Measurements from ENCODE around the gene CLSTN2.

Gene CLSTN2

DNA sequence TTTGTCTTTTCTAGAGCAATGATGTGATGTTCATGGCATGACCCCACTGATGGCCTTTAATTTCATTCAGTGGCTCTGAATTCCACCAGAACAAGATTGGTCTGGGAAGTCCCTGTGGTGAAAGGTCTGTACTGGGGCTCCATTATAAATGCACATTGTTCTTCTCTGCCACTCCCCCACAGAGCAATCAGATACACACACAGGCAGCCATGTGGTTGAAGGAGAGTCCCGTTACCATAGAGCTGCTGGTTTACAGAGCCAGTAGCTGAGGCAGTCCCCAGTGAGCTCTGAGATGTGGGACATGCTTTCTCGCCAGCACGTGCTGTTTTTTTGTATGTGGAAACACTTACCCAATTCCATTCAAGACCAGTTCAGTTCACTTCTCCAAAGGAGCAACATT, 570.2 kb downstream of the CLSTN2 start:
- DNase-seq (ENCODE audit: low read depth) = no peak

DNA sequence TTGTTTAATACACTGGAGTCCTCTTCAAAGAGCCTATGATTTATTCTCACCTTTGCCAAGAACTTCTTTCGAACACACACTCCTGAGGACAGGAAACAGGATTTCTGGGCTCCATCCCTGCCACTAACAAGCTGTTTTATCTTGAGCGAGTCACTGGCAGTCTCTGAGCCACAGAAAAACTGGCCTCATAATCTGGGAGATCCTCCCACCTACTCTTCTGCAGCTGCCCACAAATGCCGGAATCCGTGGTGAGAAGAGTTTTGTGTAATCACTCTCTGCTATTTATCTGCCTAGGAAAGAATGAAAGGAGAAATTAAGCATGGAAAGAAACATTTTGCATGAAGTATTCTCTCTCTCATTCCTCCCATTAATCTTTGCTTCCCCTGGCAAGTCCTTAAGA, 570.9 kb downstream of the CLSTN2 start:
- DNase-seq (ENCODE audit: low read depth) = no peak

DNA sequence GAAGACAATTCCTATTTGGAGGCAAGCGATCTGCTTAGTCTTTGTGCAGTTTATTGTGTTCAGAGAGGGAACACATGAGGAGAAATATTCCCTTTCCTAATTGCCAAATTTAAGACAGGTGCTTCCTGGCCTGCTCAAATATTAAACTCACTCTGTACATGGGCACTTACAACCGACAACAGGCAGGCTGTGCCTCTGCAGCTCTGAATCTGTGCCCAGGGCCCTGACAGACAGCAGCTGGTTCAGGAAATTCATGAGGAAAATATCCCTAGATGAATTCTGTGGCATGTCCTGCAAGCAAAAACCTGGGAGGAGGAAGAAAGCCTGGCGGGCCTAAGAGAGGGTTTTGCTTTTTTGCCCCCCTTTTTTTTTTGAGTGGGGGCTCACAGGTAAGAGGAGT, 573.6 kb downstream of the CLSTN2 start:
- DNase-seq (ENCODE audit: low read depth) = no peak

DNA sequence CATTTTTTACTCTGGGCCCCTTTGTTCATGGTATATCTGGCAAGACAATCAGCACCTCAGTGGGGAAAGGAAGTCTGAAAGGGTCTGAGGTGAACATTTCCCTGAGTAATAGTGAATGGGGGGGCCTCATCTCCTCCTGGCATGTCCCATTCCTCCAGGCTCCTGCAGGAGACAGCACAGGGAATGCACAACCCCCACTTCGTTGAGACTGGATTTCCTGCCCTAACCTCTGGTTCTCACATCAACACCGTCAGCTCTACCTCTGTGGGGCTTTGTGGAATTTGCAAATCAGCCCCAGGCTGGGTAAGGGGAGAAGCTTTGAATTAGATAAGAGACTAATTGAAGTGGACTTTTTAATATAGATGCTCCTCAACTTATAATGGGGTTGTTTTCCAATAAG, 574.5 kb downstream of the CLSTN2 start:
- no peak for DNase-seq (ENCODE audit: low read depth)

DNA sequence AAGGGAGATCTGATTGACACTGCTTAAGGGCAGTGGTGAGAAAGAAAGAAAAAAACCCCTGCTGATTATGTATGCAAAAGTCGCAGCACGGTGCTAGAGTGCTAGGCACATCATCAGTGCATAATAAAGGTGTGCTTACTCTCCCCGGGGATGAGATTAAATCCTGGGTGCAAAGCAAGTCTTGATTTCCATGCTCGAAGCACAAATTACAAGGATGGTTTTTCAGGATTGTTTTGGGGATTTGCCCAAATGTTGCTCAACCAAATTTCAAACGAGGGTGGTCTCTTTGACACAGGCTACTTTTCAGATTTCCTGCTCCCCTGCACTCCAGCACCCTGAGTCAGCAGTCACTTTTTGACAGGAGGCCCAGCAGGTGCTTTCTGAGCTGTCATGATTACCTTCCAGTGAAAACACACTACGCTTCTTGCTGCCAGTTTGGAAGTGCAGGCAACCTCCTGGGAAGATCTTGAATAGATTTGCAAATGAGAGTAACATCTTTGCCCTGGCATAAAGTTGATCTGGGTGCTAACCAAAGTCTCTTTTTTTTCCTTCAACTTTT, 575.4 kb downstream of the CLSTN2 start:
- no peak for DNase-seq (ENCODE audit: low read depth)

DNA sequence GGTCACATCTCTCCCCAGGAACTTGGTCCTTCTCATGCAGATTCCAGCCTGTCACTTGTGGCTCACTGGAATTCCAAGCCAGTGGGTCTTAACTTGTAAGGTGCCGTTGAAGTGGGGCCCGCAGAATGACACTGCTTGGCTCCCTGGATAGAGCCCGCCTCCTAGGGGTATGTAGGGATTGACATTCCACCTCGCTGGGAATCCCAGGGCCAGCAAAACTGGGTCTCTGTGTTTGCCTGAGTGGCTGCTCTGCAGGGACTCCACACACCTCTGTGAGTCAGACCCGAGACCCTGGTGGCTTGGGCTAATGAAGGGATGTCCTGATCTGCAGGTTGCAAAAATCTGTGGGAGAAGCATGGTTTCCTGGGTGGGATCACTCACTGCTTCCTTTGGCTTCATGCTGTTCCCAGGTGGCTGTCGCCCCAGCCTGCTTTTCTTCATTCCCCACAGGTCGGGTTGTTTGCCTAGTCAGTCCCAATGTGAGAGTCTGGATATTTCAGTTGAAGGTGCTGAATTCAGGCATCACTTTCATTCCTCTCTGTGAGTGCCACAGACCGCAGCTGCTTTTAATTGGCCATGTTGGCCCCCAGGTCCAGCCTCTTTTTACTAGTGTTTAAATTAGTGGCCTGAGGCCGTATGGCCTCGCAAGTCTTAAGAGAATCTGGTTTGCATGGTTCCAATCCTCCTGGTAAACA, 586.9 kb downstream of the CLSTN2 start:
- no peak for DNase-seq (ENCODE audit: low read depth)

DNA sequence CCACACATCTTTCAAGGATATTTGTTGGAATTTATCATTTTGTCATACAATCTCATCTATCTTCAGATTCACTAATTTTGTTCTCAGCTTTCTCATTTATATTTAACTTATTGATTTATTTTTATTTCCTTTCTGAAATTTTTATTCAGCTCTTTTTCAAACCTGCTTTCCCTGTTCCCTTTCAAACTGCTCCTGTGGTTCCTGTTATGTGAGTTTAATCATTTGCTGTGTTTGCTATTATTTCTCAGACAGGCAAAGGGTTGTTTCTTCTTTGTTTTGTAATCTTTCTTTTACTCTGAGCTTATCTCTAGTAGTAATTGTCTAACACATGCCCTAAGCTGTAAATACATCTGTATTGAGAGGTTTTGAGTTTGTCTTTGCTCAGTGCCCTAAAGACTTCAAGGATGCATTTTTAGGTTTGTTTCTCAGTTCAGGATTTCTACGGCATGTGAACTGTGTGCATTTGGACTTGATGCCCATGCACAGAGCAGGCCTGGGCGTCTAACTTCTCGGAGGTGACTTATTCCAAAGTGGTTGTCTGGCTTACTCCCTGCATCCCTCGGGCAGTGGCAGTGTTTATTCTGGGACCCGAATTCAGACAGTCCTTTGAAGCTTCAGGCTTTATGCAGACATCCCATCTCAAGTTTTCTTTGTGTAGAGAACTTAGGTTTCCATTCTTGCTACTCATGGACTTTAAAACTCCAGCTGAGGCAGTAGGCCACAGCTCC, 587.8 kb downstream of the CLSTN2 start:
- no peak for DNase-seq (ENCODE audit: low read depth)

DNA sequence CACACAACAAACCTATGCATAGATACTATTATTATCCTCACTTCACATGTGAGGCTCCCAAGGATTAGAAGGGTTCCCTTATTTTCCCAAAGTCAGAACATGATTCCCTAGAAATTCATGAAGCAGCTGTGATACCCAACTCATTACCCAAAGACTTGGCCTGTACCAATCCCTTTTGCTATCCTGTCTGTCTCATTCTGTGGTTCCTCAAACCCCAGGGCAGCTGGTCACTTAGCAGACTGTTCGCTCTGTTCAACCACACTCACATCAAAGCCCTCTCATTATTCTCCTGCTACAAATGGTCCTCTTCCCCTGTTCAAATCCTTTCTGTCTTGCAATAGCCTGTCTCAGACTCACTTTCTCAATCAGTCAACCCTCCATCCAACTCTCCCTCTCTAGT, 588.6 kb downstream of the CLSTN2 start:
- DNase-seq (ENCODE audit: low read depth) = no peak

DNA sequence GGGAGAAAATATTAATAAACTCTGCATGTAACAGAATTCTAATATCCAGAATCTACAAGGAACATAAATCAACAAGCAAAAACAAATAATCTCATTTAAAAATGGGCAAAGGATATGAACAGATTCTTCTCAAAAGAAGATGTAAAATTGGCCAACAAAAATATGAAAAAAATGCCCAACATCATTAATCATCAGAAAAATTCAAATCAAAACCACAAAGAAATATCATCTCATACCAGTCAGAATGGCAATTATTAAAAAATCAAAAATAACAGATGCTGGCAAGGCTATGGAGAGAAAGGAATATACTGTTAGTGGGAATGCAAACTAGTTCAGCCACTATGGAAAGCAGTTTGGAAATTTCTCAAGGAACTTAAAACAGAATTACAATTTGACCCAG, 592.2 kb downstream of the CLSTN2 start:
- DNase-seq (ENCODE audit: low read depth) = no peak

DNA sequence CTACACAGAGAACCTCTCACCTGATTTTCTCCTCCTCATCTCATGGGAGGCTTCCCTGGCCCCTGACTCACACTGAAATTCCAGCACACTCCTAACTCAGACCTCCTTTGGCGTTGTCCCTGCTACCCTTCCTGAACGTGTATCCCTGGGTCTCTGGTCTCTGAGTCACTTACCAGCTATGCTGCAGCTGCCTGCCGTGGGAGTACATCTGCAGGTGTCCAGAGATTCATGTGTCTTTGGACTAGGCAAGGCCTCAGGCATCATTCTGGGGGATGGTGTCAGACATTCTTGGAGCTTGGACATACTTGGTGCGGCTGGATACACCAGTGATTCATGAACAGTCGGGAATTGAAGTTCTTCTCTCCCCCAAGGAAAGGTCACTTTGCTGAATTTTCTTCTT, 594.1 kb downstream of the CLSTN2 start:
- DNase-seq (ENCODE audit: low read depth) = no peak

DNA sequence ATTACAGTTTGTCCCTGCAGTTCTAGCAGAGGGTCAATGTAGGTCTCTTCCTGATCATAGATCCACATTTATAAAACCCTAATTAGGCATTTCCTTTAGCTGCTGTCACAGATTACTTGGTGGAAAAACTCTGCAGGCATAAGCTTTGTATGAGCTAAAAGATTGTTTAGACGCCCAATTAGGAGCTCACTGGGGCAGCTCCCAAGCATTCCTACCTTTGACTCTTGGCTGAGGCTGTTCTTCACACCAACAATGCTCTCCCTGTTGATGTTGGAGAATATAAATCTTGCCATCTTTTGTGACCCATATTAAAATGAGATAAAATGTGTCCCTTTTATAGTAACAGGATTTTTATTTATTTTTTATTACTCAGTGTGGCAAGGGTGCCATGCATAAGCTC, 594.6 kb downstream of the CLSTN2 start:
- DNase-seq (ENCODE audit: low read depth) = no peak

DNA sequence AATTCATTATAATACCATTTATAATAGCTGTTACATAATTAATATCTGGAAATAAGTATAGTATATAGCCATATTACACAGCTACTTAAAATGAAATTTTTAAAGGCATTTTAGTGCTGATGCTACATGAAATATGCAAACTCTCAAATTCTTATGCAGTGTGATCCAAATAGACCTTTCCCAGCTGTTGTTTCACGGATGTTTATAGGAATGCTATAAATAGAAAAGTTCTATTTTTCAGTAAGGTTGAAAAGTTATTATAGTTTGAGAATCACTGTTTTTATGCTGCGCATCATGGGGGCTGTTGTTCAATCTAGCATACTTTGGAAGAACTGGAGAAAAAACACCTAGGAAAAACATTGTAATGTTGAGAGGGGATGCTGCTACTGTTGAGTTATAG, 595.1 kb downstream of the CLSTN2 start:
- no peak for DNase-seq (ENCODE audit: low read depth)

DNA sequence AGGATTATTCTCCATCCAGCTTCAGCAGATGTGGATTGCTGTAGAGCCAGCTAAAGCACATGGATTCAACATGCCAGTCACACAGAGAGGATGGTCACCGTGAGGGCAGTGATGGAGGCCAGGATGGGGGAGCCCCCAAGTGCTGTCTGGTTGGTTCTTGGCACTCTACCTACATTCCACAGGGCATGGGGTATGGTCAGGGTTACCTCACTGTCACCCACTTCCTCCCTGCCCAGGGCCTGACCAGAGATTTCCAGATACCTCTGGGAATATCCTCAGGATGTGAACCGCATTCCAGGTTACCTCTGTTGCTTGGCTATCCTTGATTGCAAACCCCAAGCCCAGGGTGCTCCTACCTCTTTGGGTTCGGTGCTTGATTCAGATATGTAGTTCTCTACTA, 595.6 kb downstream of the CLSTN2 start:
- DNase-seq (ENCODE audit: low read depth) = no peak

DNA sequence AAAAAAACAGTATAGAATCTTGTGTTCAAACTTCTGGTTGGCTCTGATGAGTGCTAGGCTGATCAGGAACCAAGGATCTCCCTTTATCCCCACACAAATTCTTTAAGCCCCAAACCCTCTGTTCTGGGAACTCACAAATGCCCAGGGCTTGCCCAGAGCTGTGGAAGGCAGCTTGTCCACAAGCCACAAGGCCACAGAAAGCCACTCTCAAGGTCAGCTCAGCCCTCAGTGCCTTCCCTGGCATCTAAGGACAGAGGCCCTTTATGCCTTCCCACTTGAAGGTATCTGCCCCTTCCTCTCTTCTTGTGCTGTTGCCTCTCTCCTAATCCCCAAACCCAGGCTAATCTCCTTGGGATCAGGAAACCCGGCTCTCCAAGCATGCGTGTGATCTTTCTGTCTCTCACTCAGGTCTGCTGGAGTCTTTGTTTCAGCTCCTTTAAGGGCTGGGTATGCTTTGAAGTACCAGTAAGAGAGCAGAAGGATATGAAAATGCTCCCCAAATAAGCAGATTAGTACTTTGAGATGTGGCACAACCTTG, 597.9 kb downstream of the CLSTN2 start:
- DNase-seq (ENCODE audit: low read depth) = no peak

DNA sequence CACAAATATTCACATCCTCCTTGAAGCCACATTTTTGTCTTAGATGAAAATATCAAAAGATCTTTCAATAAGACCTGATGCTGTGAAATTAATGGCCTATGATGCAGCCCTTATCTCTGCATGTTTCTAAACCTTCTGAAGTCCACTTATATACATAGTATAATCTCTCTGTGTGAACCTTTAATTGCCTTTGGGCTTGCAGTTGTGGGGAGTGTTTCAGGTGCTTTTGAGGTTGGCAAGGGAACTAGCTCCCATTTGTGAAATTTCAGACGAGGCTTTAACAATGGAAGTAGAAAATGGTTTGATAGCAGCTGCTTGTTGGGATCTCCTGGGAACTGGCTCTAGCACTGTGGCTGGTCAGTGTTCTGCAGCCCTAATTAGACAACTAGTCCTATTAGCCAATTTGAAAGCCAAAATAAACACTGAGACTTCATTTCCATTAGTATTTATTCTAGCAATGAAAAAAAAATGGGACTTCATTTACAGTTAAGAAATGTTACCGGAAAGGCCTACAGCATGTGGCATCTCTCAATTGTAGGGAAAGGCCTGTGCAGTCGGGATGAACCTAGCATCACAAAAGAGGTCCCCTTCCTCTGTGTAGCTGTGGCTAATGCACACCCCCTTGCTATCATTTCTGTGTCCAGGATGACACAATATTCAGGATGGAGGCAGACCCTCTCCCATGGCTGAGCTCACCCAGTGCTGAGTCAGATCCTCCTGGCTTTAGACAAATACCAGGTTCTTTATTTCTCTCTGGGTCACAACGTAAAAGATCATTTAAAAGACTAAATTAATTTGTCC, 602.1 kb downstream of the CLSTN2 start:
- DNase-seq (ENCODE audit: low read depth) = no peak

DNA sequence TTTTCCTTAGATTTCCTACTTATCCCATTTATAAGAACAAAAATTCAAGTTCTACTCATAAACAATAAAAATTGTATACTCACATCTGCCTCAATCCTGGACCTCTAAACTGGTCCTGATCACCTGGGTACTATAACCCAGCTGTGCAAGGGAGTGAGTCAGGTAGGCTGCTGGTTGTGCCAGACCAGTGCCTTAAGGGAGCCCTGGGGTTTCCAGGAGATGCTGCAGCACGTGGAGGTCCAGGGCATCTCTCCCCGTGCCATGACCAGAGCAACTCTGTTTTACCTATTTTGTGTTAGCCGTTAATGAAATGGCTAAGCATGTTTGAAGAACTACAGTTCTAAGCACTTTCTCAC, 602.7 kb downstream of the CLSTN2 start:
- DNase-seq (ENCODE audit: low read depth) = no peak

DNA sequence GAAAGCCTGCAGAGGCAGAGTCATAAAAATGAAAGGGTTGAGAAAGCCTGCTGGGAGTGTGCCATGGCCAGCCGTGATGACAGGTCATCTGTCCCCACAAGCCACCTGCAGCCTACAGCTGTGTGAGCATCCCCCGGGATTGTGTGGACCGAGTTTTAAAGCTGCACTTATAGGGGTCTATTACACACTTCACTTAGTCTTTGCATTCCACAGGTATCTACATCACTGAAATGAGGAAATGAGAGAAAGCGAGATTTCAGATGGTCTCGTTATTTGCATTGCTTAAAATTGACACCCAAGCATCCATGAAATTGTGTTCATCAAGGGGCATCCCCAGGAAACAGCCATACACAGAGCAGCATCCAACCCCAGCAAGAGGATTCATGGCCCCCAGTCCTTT, 605.3 kb downstream of the CLSTN2 start:
- no peak for DNase-seq (ENCODE audit: low read depth)

DNA sequence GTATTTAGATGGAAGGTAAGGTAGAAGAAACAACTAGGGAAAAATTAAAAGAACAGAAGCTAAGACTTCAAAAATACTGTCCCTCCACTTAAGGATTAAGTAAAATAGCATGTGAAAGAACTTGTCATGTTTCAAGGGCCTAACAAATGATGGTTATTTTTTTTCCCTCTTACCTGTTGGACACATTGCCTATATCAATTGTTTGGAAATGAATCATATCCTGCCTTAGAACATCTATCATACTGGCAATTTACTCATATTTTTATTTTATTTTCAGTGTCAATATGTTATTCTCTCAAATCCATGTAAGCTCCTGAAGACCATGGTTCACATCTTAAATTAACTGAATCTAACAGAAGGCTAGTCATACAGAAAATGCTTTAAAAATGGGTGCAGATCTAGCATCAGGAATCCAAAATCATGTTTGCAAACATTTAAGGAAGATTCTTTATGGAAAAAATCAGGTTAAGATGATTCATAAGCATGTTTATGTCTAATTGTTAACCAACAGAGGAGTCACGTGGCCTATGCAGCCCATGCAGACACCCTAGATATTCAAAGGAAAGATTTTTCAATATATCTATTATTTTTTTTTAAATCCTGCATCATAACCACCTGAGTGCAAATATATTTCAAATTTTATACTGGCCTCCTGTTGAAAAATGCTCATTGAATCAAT, 607.1 kb downstream of the CLSTN2 start:
- no peak for DNase-seq (ENCODE audit: low read depth)

DNA sequence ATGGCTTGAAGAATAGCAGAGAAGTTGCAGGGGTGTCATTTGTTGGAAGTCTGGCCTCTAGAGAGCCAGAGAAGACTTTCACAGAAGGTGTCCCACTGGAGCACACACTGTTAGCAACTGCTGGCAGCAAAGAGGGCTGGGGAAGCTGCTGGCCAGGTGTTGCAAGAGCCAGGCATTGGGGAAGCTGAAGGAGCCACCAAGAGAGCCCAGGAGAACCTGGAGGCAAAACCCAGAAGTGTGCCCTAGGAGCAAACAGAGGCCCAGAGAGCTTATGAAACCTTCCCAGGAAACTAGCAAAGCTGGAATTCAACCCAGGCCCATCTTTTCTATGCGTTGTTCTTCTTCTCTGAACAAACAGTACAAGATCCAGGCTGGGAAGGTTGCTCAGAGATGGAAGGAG, 610.2 kb downstream of the CLSTN2 start:
- DNase-seq (ENCODE audit: low read depth) = no peak

DNA sequence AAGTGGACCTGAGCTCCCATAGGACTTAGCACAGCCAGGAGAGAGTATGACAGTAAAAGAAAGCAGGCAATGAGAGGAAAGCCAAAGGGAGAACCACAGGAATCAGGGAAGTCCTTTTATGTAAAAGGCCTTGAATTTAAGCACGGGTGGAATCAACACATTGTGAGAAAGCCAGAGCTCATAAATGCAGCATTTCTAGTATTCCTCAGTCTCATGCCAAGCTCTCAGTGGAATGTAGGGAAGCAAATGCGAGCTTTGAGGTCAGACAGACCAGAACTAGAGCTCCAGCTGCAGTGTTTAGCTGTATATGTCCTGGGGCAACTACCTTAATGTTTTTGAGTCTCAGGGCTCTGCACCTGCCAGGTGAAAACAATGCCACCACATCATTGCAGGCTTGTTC, 610.8 kb downstream of the CLSTN2 start:
- DNase-seq (ENCODE audit: low read depth) = no peak

DNA sequence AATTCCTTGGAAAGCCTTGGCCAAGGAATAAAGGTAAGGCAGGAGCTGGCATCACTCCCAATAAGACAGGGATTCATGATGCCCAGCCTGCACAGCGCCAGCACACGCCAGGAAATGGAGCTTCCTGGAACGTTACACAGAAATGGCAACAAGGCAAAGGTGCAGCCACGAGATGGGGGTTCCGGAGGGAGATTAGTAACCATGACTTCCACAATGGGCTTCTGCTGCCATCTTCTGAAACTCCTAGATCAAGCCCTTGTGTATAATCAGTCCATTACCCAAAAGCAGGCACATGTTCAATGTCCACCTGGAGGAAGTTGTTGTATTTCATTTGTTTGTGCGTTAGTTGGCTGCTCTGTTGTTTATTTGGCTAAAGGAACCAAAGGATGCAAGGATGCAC, 611.7 kb downstream of the CLSTN2 start:
- DNase-seq (ENCODE audit: low read depth) = no peak

DNA sequence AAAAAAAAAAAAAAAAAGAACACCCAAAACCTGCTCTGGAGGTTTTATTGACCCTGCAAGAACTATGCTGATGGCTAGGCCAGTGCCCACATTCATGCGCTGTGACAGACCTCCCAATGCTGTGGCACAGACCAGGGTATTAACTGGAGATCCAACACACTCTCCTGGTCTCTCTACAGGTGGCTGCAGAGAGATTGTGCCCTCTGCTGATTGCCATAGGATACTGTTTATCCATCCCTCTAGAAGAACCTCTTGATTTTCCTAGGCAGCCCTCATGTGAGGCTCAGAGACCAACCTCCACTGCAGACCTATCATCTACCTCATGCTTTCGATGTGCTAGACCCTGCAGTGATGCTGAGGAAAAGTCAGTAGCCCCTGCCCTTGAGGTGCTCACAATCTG, 617.4 kb downstream of the CLSTN2 start:
- DNase-seq (ENCODE audit: low read depth) = no peak

Data from CMK (cell line).